H1 (cell line): ENCODE measurements around the gene SSBP3. TPM values are rescaled to one million over a fixed set of nuclear protein-coding genes. Genes with fewer than 3 reads are reported as not detected.
A peak's percentile ranks its signal among the peaks of the same experiment; 100 is the strongest.

ENCODE experiments used
- CTCF ChIA-PET: fragments of 300-600 bp; sonication (Branson Sonifier 250); formaldehyde crosslinking; loops from one replicate; lab custom pipeline; 2021; ENCODE audit not compliant: partially characterized antibody; lab: Charles Lee
- POLR2A ChIA-PET: fragments of 300-600 bp; sonication (Branson Sonifier 250); formaldehyde crosslinking; loops from one replicate; lab custom pipeline; 2021; ENCODE audit warnings: inconsistent platforms; ENCODE audit not compliant: partially characterized antibody; lab: Charles Lee
- DNase-seq, 2 experiments: peaks; one replicate each; pipeline versions ENCODE4 v3.0.0 to v3.0.0-alpha.2; 2010 to 2022; ENCODE audit warnings: low spot score in 2 of 2, low read depth in 1 of 2, mixed read lengths in 1 of 2
- FAIRE-seq: peaks from 2 replicates; lab custom pipeline; 2011; peaks lifted over from hg19 to GRCh38; lab: Jason Lieb, UNC
- H2AFZ ChIP-seq: 2 replicates; pipeline ENCODE4 v1.8.1; 2012; ENCODE audit warnings: low read length, inconsistent platforms
- H2AK5ac ChIP-seq: 2 replicates; pipeline ENCODE4 v1.6.1; 2013; ENCODE audit warnings: low read depth, low read length
- H2BK120ac ChIP-seq: replicated peaks from 2 replicates; pipeline ENCODE3; 2013; ENCODE audit warnings: low read depth, low read length, inconsistent platforms
- H2BK12ac ChIP-seq: 2 replicates; pipeline ENCODE4 v1.6.1; 2013; ENCODE audit warnings: low read depth, low read length
- H2BK15ac ChIP-seq: 2 replicates; pipeline ENCODE4 v1.6.1; 2013; ENCODE audit warnings: low read length
- H2BK20ac ChIP-seq: 2 replicates; pipeline ENCODE4 v1.6.1; 2013; ENCODE audit warnings: low read length
- H2BK5ac ChIP-seq: 2 replicates; pipeline ENCODE4 v1.6.1; 2013; ENCODE audit warnings: low read depth, low read length
- H3K14ac ChIP-seq: 2 replicates; pipeline ENCODE4 v1.6.1; 2013; ENCODE audit warnings: inconsistent platforms; ENCODE audit not compliant: insufficient read length
- H3K18ac ChIP-seq: 2 replicates; pipeline ENCODE4 v1.6.1; 2013; ENCODE audit warnings: low read length; ENCODE audit errors: extremely low read depth
- H3K23ac ChIP-seq: 2 replicates; pipeline ENCODE4 v1.6.1; 2013; ENCODE audit warnings: inconsistent platforms; ENCODE audit not compliant: insufficient read length
- H3K23me2 ChIP-seq: 2 replicates; pipeline ENCODE4 v1.6.1; 2013; ENCODE audit warnings: low read depth, low read length
- H3K27ac ChIP-seq: 2 replicates; pipeline ENCODE4 v1.6.1; 2011; ENCODE audit warnings: low read depth, low read length, inconsistent platforms
- H3K27me3 ChIP-seq, 4 experiments: replicated peaks in 1 of 4; 1 replicate in 1 of 4; 2 replicates in 3 of 4; pipeline versions ENCODE4 v1.6.1 to v1.8.1; 2011 to 2013; ENCODE audit warnings: low read length in 3 of 4, mild to moderate bottlenecking in 3 of 4, inconsistent platforms in 2 of 4, mixed read lengths in 2 of 4, moderate library complexity in 1 of 4; ENCODE audit not compliant: control insufficient read depth in 3 of 4, insufficient read depth in 3 of 4; ENCODE audit errors: extremely low read depth in 1 of 4
- H3K36me3 ChIP-seq, 4 experiments: 2 replicates each; pipeline versions ENCODE4 v1.6.1 to v1.8.1; 2011 to 2013; ENCODE audit warnings: mild to moderate bottlenecking in 4 of 4, low read length in 3 of 4, moderate library complexity in 2 of 4, control low read depth in 1 of 4, inconsistent platforms in 1 of 4; ENCODE audit not compliant: insufficient read depth in 4 of 4, control insufficient read depth in 2 of 4
- H3K4ac ChIP-seq: replicated peaks from 2 replicates; pipeline ENCODE3; 2013; ENCODE audit warnings: low read length, low read depth, mixed read lengths, inconsistent platforms; ENCODE audit not compliant: insufficient read length
- H3K4me1 ChIP-seq, 4 experiments: replicated peaks in 1 of 4; 1 replicate in 1 of 4; 2 replicates in 3 of 4; pipeline versions ENCODE4 v1.6.1 to v1.8.1; 2011 to 2013; ENCODE audit warnings: low read length in 3 of 4, inconsistent platforms in 2 of 4, mixed read lengths in 1 of 4; ENCODE audit not compliant: insufficient read depth in 4 of 4, control insufficient read depth in 3 of 4
- H3K4me2 ChIP-seq, 2 experiments: 2 replicates each; pipeline versions ENCODE4 v1.6.1 to v1.8.1; 2011 to 2013; ENCODE audit warnings: low read depth in 2 of 2, low read length in 2 of 2, control low read depth in 1 of 2, inconsistent platforms in 1 of 2, mild to moderate bottlenecking in 1 of 2; ENCODE audit not compliant: insufficient read depth in 1 of 2
- H3K4me3 ChIP-seq, 4 experiments: fragments of 200-600, 300-600 bp in 1 of 4; sonication (generic), shearing (Covaris generic), sonication (Bioruptor Twin) in 1 of 4; 2 replicates each; pipeline versions ENCODE4 v1.5.1 to v1.8.1; 2011 to 2016; ENCODE audit warnings: low read length in 4 of 4, low read depth in 3 of 4, control low read depth in 2 of 4, inconsistent platforms in 2 of 4, mild to moderate bottlenecking in 2 of 4, mixed read lengths in 1 of 4, moderate library complexity in 1 of 4; ENCODE audit not compliant: insufficient read depth in 2 of 4; ENCODE audit errors: extremely low read depth in 1 of 4
- H3K56ac ChIP-seq: replicated peaks from 2 replicates; pipeline ENCODE3; 2013; ENCODE audit warnings: low read depth, mild to moderate bottlenecking, mixed read lengths, low read length, inconsistent platforms; ENCODE audit not compliant: insufficient read length
- H3K79me1 ChIP-seq: 2 replicates; pipeline ENCODE4 v1.6.1; 2013; ENCODE audit warnings: low read depth, low read length, control low read depth
- H3K79me2 ChIP-seq, 2 experiments: 2 replicates each; pipeline versions ENCODE4 v1.6.1 to v1.8.1; 2012 to 2013; ENCODE audit warnings: low read length in 2 of 2, mild to moderate bottlenecking in 2 of 2, inconsistent platforms in 1 of 2; ENCODE audit not compliant: insufficient read depth in 2 of 2, control insufficient read depth in 1 of 2
- H3K9ac ChIP-seq, 4 experiments: replicated peaks in 1 of 4; 1 replicate in 1 of 4; 2 replicates in 3 of 4; pipeline versions ENCODE4 v1.6.1 to v1.8.1; 2011 to 2013; ENCODE audit warnings: low read depth in 3 of 4, low read length in 3 of 4, control low read depth in 2 of 4, mild to moderate bottlenecking in 2 of 4, moderate library complexity in 2 of 4, inconsistent platforms in 1 of 4; ENCODE audit errors: extremely low read depth in 1 of 4
- H3K9me3 ChIP-seq, 2 experiments: 2 replicates each; pipeline versions ENCODE4 v1.6.1 to v1.8.1; 2012 to 2013; ENCODE audit warnings: mild to moderate bottlenecking in 2 of 2, moderate library complexity in 2 of 2, control low read depth in 1 of 2, inconsistent platforms in 1 of 2, low read depth in 1 of 2, low read length in 1 of 2, mixed read lengths in 1 of 2; ENCODE audit not compliant: insufficient read depth in 2 of 2
- H4K20me1 ChIP-seq, 2 experiments: replicated peaks in 1 of 2; 2 replicates each; pipeline versions ENCODE3 to v1.8.1; 2011 to 2013; ENCODE audit warnings: inconsistent platforms in 2 of 2, low read length in 2 of 2, mild to moderate bottlenecking in 1 of 2; ENCODE audit not compliant: insufficient read depth in 2 of 2, control insufficient read depth in 1 of 2
- H4K5ac ChIP-seq: 2 replicates; pipeline ENCODE4 v1.6.1; 2013; ENCODE audit warnings: low read length, low read depth, mixed read lengths, inconsistent platforms; ENCODE audit not compliant: insufficient read length
- H4K8ac ChIP-seq: 2 replicates; pipeline ENCODE4 v1.8.0; 2013; ENCODE audit warnings: mild to moderate bottlenecking, moderate library complexity, low read length, inconsistent platforms; ENCODE audit not compliant: insufficient read depth; ENCODE audit errors: extremely low read depth
- H4K91ac ChIP-seq: replicated peaks from 2 replicates; pipeline ENCODE3; 2013; ENCODE audit warnings: low read length, mixed read lengths, inconsistent platforms; ENCODE audit not compliant: insufficient read length
- CBX8 ChIP-seq: fragments of 300-800, 300-1000 bp; sonication (generic); IDR thresholded peaks from 2 replicates; pipeline ENCODE4 v1.7.1; 2016; ENCODE audit warnings: low read depth, low read length, borderline replicate concordance
- CREB1 ChIP-seq: IDR thresholded peaks from 2 replicates; pipeline ENCODE4 v1.6.1; 2012; ENCODE audit warnings: inconsistent platforms
- CTBP2 ChIP-seq: IDR thresholded peaks from 2 replicates; pipeline ENCODE4 v1.7.0; 2011; ENCODE audit warnings: borderline replicate concordance, mild to moderate bottlenecking, moderate library complexity, mixed read lengths, low read length; ENCODE audit not compliant: insufficient read depth, insufficient read length
- KDM4A ChIP-seq: IDR thresholded peaks from one replicate; pipeline ENCODE4 v1.7.1; 2012; ENCODE audit warnings: low read depth, mild to moderate bottlenecking, moderate library complexity, low read length, inconsistent platforms; ENCODE audit not compliant: severe bottlenecking
- RAD21 ChIP-seq, 2 experiments: IDR thresholded peaks in 1 of 2; conservative IDR thresholded peaks in 1 of 2; 2 replicates each; pipeline ENCODE4 v1.6.1; 2011; ENCODE audit warnings: low read depth in 2 of 2, low read length in 2 of 2, improper control_type of control experiment in 1 of 2, inconsistent platforms in 1 of 2, mild to moderate bottlenecking in 1 of 2, moderate library complexity in 1 of 2
- SAP30 ChIP-seq: fragments of 300-600 bp; sonication (generic); IDR thresholded peaks from 2 replicates; pipeline ENCODE4 v1.7.1; 2012; ENCODE audit warnings: low read length, moderate library complexity, mild to moderate bottlenecking, inconsistent platforms; ENCODE audit not compliant: insufficient read depth, insufficient replicate concordance
- WGBS, 2 experiments: shearing (Covaris generic) in 1 of 2; methylation state at CpG; one replicate each; pipeline versions ENCODE4 v1.1.6 to v1.1.7; 2013 to 2015; ENCODE audit warnings: low lambda C conversion rate in 2 of 2, mixed read lengths in 2 of 2, inconsistent platforms in 1 of 2, low coverage in 1 of 2, missing lambda C conversion rate in 1 of 2; ENCODE audit not compliant: insufficient replicate concordance in 2 of 2, insufficient coverage in 1 of 2, insufficient read length in 1 of 2; ENCODE audit errors: extremely low coverage in 1 of 2, missing lambda C conversion rate in 1 of 2; 5-methylcytosine and 5-hydroxymethylcytosine counted together
- polyA plus RNA-seq, 7 experiments: library from polyadenylated mRNA; depleted of rRNA in 3 of 7; stranded (reverse) in 5 of 7; unstranded in 2 of 7; fragments of >200 nt in 5 of 7; fragments of 200-250 nt in 2 of 7; gene quantifications; 1 replicate in 5 of 7; 2 replicates in 1 of 7; 4 replicates in 1 of 7; pipeline versions ENCODE4 v1.2.1 to v1.2.3, GENCODE V29; 2011 to 2013; ENCODE audit warnings: missing spikeins in 2 of 7, mixed read lengths in 2 of 7
- total RNA-seq: library from RNA; stranded (reverse); fragmentation: NEBNext Ultra II Directional; extraction: Animal tissue kit (Norgen Biotek cat#: 25700); gene quantifications from 2 replicates; pipeline ENCODE4 v1.2.1, GENCODE V29; 2021
- TF ChIP-seq, protein P1 (sequence below): IDR thresholded peaks from 2 replicates; pipeline ENCODE4 v1.6.1; 2011; ENCODE audit warnings: low read depth, mild to moderate bottlenecking, low read length; ENCODE audit not compliant: insufficient read depth
- TF ChIP-seq, protein P2 (sequence below): IDR thresholded peaks from 2 replicates; pipeline ENCODE4 v1.6.1; 2012; ENCODE audit warnings: inconsistent platforms

Gene SSBP3
- total and polyA plus RNA-seq, 2 of the 8 experiments (the other 6 are each of a cell fraction or from before 2014, with no cell fraction given), result 99.7 to 133 TPM

DNA sequence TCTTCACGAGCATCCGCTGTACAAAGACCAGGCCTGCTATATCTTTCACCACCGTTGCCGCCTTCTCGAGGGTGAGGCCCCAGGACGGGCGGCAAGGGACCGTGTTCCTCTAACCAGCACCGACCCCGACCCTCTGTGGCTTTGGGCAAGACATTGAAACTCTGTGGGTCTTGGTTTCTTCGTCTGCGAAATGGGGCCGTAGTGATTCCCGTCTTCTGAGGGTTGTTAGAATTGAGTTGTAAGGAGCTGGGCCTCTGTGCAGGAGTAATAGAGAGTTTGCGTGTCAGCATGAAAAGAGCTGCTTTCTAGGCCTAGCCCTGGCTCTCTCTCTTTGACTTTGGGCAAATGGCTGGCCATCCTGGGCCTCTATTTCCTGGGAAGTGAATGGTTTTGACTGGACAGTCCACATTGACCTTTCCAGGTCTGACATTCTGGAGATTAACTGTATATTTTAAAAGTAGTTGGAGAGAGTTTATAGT lies 205.6 kb downstream of the SSBP3 start:
- Histone ChIP-seq H3K79me1 (peaks cover 4% of the 10 kb centered on the region), H4K5ac (no peak overlapping the region), H2BK15ac (no peak overlapping the region), H2BK20ac (no peak overlapping the region), H2BK12ac (no peak overlapping the region), H3K27me3 (no peaks in the 10 kb centered on the region), H3K23ac (no peak overlapping the region), H3K18ac (no peak overlapping the region; the same call in 1 of the 2 replicates), H3K56ac (no peak overlapping the region), H2BK5ac (peak overlapping the region; percentile 77; the same call in 1 of the 2 replicates), H3K4me2 (peak overlapping the region; percentile 83 to 100), H3K4me3 (peak overlapping the region; percentile 91 to 99 (median 96)), H3K4me1 (peaks cover 0 to 13% (median 6%) of the 10 kb centered on the region in 4 experiments; a peak in 6 of 7 replicates), H2AK5ac (no peak overlapping the region), H3K36me3 (peaks cover 5 to 15% (median 9%) of the 10 kb centered on the region in 4 experiments; a peak in 7 of 8 replicates), H3K9ac (peak overlapping the region; percentile 80 to 93 (median 89)), H3K9me3 (no peaks in the 10 kb centered on the region), H3K27ac (peak overlapping the region; percentile 84), H3K23me2 (peaks cover 9% of the 10 kb centered on the region), H3K14ac (no peak overlapping the region), H3K79me2 (peaks cover 12 to 32% of the 10 kb centered on the region in 2 experiments), H2BK120ac (no peak overlapping the region), H2AFZ (peak overlapping the region; percentile 24; the same call in 1 of the 2 replicates), H4K91ac (no peak overlapping the region), H3K4ac (no peak overlapping the region), H4K8ac (peak overlapping the region; percentile 98; the same call in 1 of the 2 replicates), H4K20me1 (no peaks in the 10 kb centered on the region)
- ChIA-PET POLR2A (interaction anchor here (0.9 to 5.3 kb wide), 22 partner anchors 11 to 410 kb away, joined by 3 to 50 read pairs (median 3); no protein-coding TSS in a partner anchor), CTCF (interaction anchor here (0.8 to 4.0 kb wide), 6 partner anchors 9 to 592 kb away, joined by 3 to 16 read pairs (median 4); no protein-coding TSS in a partner anchor)
- TF ChIP-seq, protein P1, sequence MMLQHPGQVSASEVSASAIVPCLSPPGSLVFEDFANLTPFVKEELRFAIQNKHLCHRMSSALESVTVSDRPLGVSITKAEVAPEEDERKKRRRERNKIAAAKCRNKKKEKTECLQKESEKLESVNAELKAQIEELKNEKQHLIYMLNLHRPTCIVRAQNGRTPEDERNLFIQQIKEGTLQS, result no peak
- TF ChIP-seq KDM4A (no peak), CTBP2 (no peak), RAD21 (IDR thresholded peaks at IDR 0.05 in 1 of 2, conservative IDR thresholded peaks at IDR 0.05 in 1 of 2; ENCODE audit: low read depth in 2 of 2, low read length in 2 of 2) (no peak), CBX8 (no peak), CREB1 (no peak), SAP30 (peak; percentile 71)
- TF ChIP-seq, protein P2, sequence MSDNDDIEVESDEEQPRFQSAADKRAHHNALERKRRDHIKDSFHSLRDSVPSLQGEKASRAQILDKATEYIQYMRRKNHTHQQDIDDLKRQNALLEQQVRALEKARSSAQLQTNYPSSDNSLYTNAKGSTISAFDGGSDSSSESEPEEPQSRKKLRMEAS, result no peak
- WGBS, 2 experiments, result 5% methylated on average over 11 of the region's 15 CpGs; no CpG with 5 or more reads in 1 of the 2 experiments
- DNase-seq (no peak), FAIRE-seq (no peak)
